ENCODE measurements around the gene CRIP2. TPM values are rescaled to one million over a fixed set of nuclear protein-coding genes. Genes with fewer than 3 reads are reported as not detected.

The CRIP2 gene
- total RNA-seq, 1 experiment from 2014 or later = 1.5 TPM

- BruUV-seq (replicated peaks) = no TSS peak
- intact Hi-C loops (cut with micrococcal nuclease; ENCODE audit: unreplicated experiment) = loop anchor here (5.0 kb wide), 1 partner anchor 508 kb away; the partner anchor contains the start of gene AHNAK2
- Mint-ChIP-seq H3K9me3 (ENCODE audit: unreplicated experiment) (no peaks in the 10 kb centered on the region), H3K4me3 (ENCODE audit: unreplicated experiment) (peak overlapping the region; percentile 69), H3K27me3 (ENCODE audit: insufficient read depth, unreplicated experiment) (no peaks in the 10 kb centered on the region), H3K27ac (ENCODE audit: unreplicated experiment) (no peak overlapping the region), H3K36me3 (ENCODE audit: insufficient read depth, unreplicated experiment) (peaks cover 2% of the 10 kb centered on the region), H3K4me1 (ENCODE audit: low read depth, unreplicated experiment) (peaks cover 7% of the 10 kb centered on the region)
- TF ChIP-seq CTCF (IDR thresholded peaks at IDR 0.05; ENCODE audit: insufficient read depth in 1 of 2, low read depth in 1 of 2, low read length in 1 of 2, severe bottlenecking in 1 of 2, unreplicated experiment in 1 of 2) = peak; percentile 36 to 72
- CTCF ChIA-PET = interaction anchor here (0.6 kb wide), 2 partner anchors 33 to 197 kb away, joined by 4 to 6 read pairs; no protein-coding TSS in a partner anchor
- Histone ChIP-seq H3K9me3 (no peaks in the 10 kb centered on the region), H3K4me1 (peaks cover 45% of the 10 kb centered on the region), H3K4me3 (ENCODE audit: low read depth, low read length) (peak overlapping the region; percentile 62), H3K36me3 (ENCODE audit: control insufficient read depth, insufficient read depth, low read length) (no peaks in the 10 kb centered on the region), H3K27me3 (replicated peaks; ENCODE audit: control insufficient read depth, insufficient read depth, low read length) (no peaks in the 10 kb centered on the region)
- peak; percentile 73 to 79 for DNase-seq
- POLR2A ChIA-PET = no interaction called here
Measured at GRCh38 chr14:105485739-105486162, 11.1 kb downstream of the CRIP2 start.

GRCh38 chr14:105486163-105486973 is 11.7 kb downstream of the CRIP2 start, which contains the start of gene CRIP1:
Gene CRIP1, plus strand, starts transcription at chr14:105486886. Its CDS starts 374 bp downstream, at chr14:105487260.
- DNase-seq = no peak
- peaks cover 40% of the 10 kb centered on the region for H3K4me1 ChIP-seq
- H3K9me3 ChIP-seq = no peaks in the 10 kb centered on the region

More at GRCh38 chr14:105486163-105486973, 11.7 kb downstream of the CRIP2 start, which contains the start of gene CRIP1:
- intact Hi-C loops (cut with micrococcal nuclease; ENCODE audit: unreplicated experiment) = loop anchor here (5.0 kb wide), 1 partner anchor 509 kb away; the partner anchor contains the start of gene AHNAK2
- H3K4me1 Mint-ChIP-seq (ENCODE audit: low read depth, unreplicated experiment) = peaks cover 7% of the 10 kb centered on the region
- H3K9me3 Mint-ChIP-seq (ENCODE audit: unreplicated experiment) = no peaks in the 10 kb centered on the region
- no peaks in the 10 kb centered on the region for H3K27me3 Mint-ChIP-seq (ENCODE audit: insufficient read depth, unreplicated experiment)
- peaks cover 8% of the 10 kb centered on the region for H3K36me3 Mint-ChIP-seq (ENCODE audit: insufficient read depth, unreplicated experiment)
- peak within 1 kb of the TSS; percentile 69 for H3K4me3 Mint-ChIP-seq (ENCODE audit: unreplicated experiment)
- H3K4me3 ChIP-seq (ENCODE audit: low read depth, low read length) = peak within 1 kb of the TSS; percentile 62
- BruUV-seq (replicated peaks) = no TSS peak
- TF ChIP-seq CTCF (IDR thresholded peaks at IDR 0.05; ENCODE audit: insufficient read depth in 1 of 2, low read depth in 1 of 2, low read length in 1 of 2, severe bottlenecking in 1 of 2, unreplicated experiment in 1 of 2) = no peak
- ChIA-PET CTCF (interaction anchor here (0.6 kb wide), 2 partner anchors 33 to 197 kb away, joined by 4 to 6 read pairs; no protein-coding TSS in a partner anchor), POLR2A (no interaction called here)
- no peaks in the 10 kb centered on the region for H3K36me3 ChIP-seq (ENCODE audit: control insufficient read depth, insufficient read depth, low read length)
- H3K27ac Mint-ChIP-seq (ENCODE audit: unreplicated experiment) = peak within 1 kb of the TSS; percentile 50
- no peaks in the 10 kb centered on the region for H3K27me3 ChIP-seq (replicated peaks; ENCODE audit: control insufficient read depth, insufficient read depth, low read length)
